NCI-H2029 treated with DMSO at 0.1 percent for 48 hours (cell line): ENCODE results near the gene HERPUD1.
"Not testable (repeated sequence)": the region's sequence is repeated elsewhere in the genome, so short reads cannot be mapped to it uniquely, and the experiment has no call there.

Source experiments
- DNase-seq: peaks from one replicate; lab custom pipeline; 2025; lab: John Stamatoyannopoulos, UW

The HERPUD1 gene

DNA sequence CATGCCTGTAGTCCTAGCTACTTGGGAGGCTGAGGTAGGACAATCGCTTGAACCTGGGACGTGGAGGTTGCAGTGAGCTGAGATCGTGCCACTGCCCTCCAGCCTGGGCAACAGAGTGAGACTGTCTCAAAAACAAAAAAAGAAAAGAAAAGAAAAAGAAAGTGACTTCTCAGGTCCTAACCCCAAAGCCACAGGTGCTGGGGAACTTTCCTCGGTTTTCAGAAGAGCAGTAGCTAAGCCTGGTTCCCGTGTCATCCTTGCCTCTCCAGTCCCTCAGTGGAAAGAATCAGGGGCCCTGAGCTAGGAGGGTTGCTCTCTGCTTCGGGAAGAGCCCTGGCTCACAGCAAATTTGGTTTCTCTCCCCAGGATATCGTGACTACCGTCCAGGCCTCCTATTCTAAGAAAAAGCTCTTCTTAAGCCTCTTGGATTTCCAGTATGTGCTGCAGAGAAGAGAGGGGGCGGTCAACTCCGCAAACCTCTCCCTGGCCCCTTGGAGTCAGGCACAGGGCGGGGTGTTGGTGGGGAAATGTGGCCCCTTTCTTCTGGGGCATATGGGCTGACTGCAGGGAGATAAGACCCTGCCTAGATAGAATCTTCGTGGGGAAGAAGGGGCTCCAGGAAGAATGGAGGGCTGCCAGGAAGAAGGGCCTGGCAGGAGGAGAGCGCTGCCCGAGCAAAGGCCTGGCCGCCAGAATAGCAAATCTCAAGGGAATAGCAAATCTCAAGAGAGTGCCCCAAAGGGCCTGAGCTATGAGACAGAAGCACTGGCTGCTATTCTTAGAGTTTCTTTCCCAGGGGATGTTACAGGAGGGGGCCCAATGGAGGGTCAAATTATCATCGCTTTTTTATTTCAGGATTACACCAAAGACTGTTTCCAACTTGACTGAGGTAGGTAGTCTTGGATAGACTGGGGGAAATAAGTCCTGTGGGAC, 49.1 kb downstream of the HERPUD1 start:
- no peak for DNase-seq

DNA sequence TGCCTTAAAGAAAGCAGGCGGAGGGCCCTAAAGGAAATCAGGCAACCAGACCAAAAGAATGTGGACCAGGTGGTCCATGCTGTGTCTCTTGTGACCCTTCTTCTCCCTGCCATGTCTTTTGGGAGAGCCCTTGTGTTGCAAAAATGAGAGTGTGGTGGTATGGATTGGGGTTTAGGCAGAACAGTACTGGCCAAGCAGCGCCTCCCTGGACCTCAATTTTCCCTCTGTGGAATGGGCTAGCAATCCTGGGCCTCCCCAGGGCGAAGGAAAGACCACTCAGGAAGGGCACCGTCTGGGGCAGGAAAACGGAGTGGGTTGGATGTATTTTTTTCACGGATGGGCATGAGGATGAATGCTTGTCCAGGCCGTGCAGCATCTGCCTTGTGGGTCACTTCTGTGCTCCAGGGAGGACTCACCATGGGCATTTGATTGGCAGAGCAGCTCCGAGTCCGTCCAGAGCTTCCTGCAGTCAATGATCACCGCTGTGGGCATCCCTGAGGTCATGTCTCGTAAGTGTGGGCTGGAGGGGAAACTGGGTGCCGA, 49.9 kb downstream of the HERPUD1 start:
- no peak for DNase-seq

DNA sequence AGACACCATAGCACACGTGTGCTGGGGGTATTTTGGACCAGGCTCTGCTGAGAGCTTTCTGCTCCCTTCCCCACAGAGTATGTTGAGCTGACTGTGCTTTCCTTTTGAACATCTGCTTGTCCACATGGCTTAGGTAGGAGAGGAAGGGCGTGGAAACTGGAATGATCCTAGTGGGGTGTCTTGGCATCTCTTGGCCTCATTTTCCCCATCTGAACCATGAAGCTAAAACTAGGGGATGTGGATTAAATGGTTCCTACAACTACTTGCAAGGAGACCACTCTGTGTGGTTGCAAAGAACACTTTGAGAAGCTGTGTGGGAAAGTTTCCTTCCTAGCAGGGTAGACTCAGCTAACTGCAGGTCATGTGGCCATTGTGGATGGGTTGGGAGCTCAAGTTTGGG, 50.8 kb downstream of the HERPUD1 start:
- no peak for DNase-seq

DNA sequence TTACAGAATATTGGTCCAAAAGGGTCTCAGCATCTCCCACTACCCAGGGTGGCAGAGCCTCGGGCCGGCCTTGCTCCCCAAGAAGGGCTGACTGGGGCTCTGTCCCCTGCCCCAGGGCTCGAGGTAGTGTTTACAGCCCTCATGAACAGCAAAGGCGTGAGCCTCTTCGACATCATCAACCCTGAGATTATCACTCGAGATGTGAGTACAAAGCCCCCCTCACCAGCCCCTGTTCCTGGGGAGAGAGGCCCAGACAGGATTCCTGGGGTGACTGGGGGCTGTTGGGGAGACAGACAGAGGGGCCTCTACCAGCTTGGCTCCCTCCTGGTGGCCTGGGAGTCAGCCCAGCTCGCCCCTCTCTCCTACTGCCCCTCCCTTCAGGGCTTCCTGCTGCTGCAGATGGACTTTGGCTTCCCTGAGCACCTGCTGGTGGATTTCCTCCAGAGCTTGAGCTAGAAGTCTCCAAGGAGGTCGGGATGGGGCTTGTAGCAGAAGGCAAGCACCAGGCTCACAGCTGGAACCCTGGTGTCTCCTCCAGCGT, 51.3 kb downstream of the HERPUD1 start:
- no peak for DNase-seq

DNA sequence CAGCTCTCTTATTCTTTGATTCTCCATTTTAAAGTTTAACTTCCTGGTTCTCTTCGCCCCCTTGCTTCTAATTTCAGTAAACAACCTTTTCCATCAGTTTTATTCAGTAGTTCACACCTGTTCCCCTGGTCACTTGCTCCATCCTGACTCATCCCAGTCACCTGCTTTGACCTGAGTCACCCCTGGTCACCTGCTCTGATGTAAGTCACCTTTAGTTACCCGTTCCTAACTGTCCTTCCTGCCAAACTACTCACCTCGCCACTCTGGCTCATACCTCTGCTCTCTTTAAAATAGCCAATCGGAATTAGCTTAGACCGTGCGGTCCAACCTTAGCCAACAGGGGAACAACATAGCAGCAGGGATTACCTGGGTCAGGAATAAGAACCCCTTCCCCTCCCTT, 52.7 kb downstream of the HERPUD1 start:
- DNase-seq: no peak

DNA sequence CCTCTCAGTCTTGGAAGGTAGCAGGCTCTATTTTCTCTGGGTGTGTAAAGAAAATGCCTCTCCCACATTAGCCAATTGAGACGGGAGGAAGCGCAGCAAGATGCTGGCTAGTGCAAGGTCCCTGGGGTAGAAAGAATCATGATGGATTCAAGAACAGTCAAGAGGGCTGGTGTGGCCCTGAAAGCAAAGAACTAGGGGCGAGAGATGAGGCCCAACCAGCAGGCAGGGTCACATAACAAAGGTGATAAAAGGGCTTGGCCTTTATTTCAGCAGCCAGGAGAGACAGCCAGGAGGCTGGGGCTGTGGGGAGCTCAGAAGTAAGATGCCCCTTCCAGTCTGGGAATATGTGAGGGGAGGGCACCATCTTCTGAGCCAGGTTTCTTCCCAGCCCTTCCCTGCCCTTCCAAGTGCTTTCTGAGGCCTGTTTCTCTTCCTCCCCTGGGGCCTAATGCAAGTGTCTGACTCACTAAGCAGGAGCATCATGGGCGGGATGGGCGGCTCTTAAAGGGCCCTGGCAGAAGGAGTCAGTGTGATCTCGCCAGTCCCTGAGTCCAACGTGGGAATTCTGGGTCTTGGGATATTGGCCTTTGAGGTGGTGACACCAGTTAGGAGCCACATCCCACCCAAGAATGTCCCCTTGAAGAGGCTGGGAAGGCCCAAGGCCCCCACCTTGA, 53.5 kb downstream of the HERPUD1 start:
- DNase-seq: no peak

DNA sequence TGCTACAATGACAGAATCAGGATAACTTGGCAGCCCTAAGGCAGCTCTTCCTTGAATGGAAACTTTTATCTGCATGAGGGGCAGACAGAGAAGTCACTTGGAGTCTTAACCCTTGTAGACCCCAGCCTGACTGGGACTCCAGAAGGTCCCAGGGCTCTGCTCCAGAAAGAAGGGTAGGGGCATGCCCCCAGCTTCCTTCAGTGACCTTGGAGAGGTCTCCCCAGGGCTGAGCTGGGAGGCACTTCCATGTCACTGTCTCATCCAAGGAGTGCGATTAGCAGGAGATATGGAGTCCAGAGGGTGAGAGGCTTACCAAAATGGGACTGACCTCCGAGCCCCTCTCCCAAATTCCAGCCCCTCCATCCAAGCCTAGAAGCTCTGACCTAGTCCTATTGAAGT, 54.0 kb downstream of the HERPUD1 start:
- no peak for DNase-seq

DNA sequence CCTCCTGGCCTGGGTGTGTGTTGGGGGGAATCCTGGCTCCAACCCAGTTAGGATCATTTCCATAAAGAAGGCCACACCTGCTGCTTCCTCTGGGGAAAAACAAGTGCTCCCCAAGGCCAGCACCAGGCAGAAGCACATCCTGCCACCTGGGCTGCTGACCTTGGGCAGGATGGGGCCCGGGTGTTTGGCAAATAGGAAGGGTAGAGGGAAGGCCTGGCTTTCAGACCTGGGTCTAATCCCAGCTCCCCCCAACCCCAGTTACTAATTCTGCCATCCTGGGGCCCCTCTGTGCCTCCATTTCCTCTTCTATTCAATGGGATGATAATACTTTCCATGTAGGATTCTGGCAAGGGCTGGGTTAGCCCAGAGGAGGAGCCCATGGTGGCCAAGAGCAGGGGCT, 54.4 kb downstream of the HERPUD1 start:
- DNase-seq: no peak

DNA sequence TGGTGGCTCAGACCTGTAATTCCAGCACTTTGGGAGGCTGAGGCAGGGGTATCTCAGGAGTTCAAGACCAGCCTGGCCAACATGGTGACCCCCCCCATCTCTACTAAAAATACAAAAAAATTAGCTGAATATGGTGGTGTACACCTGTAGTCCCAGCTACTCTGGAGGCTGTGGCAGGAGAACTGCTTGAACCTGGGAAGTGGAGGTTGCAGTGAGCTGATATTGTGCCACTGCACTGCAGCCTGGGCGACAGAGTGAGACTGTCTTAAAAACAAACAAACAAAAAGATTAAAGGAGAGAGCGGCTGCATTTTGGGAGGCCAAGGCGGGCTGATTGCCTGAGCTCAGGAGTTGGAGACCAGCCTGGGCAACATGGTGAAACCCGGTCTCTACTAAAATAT, 55.0 kb downstream of the HERPUD1 start:
- not testable (repeated sequence) for DNase-seq

DNA sequence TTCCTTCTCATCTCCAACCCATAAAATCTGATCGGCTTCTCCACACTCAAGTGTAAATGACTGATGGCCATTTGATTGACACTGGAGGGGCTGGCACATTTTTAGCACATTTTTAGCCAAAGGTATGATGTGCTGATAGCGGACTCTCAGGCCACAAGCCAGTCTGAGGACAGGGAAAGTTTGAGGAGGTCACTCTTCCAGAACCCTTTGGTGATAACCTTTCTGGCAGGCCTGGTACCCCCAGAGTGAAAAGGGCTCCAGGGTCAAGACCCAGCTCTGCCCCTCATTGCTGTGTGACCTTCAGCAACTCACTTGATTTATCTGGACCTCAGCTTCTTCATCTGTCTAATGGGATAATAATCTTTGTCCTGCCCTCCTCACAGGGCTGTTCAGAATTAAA, 55.8 kb downstream of the HERPUD1 start:
- DNase-seq: no peak

DNA sequence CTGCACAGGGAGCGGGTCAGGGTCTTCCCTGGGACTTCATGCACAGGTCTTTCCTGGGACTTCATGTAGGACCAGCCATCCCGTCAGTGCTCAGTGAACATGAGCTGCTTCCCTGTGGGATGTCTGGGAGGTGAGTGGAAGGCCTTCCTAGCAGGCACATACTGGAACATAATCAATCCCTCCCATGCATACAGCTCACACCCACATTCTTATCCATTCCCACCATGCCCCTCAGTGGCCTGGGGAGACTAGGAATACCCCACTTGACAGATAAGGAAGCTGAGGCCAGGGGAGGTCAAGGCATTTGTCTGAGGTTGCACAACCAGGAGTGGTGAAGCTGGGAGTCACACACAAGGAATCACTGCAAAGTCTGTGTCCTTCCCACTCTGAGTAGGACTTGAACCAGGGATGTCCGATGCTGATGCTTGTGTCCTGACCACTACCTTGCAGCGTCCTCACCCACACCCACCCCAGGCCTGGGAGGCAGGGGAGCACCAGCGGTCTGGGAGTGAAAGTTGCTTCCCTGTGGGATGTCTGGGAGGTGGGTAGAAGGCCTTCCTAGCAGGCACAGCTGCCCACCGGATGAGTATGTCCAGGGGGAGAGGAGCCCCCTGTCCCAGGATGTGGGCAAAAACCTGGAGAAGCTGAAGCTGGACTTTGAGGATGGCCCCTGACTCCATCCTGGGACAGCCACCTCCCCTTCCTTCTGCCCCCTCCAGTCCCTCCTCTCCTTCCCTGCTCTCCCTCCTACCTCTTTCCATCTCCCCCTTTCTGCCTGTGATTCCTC, 56.4 kb downstream of the HERPUD1 start:
- no peak for DNase-seq

DNA sequence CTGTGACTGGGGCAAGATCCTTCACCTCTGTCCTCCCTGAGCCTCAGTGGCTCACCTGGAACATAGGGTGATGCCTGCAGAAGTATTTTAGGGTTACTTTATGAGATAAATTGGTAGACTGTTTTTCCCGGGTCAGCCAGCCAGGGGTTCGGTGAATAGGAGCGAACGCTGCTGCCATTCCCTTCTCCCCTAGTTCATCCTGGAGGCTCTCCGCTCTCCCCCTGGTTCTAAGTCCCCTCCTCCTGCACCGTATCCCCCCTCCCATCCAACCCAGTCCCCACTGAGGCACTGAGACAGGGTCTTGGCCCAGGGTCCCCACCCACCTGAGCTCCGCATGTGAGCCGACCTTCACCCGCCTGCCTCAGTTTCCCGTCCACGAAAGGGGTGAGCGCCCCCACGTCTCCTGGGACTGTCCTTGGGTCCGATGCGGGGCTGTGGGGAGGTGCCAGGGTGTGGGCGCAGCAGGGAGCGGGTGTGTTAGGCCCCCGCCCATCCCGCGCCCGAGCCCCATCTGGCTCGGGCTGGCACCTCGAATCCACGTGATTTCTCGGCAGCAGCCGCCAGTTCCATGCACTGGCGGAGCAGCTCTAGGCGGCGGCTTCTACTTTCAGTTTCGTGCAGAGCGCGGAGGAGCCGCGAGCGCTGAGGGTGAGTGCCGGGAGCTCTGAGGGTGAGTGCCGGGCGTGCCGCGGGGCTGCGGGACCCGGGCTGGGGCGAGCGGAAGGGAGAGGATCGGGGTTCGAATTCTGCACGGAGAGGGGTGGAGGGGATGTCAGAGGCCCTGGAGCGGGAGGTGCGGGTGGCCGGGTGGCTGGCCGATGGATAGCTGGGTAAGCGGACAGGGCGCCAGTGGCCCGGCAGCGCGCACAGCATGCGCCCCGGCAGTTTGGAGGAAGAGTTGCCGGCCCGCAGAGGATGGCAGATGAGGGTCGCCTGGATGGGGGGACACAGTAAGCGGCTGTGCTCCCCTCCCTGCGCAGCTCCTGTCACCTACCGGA, 57.3 kb downstream of the HERPUD1 start, which contains the start of gene NLRC5:
Gene NLRC5, plus strand, starts transcription at position 610 of the 998 bp plus-strand sequence. CDS start 31,156 bp downstream, outside the sequence.
- DNase-seq: no peak

DNA sequence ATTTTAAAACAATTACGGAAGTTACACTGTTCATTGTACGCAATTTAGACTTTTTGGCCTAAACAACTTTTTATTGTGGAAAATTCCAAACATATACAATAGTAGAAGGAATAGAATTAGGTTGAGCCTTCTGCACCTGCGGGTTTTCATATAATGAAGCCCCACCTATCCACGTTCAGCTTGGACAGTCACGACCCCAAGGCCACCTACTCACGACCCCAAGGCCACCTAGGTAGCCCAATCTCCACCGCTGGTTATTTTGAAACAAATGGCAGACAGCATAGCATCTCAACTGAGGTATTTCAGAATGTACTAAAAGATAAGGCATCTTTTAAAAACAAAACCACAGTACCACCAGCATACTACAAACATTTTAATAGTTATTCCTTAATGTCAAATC, 58.0 kb downstream of the HERPUD1 start:
- DNase-seq: no peak

DNA sequence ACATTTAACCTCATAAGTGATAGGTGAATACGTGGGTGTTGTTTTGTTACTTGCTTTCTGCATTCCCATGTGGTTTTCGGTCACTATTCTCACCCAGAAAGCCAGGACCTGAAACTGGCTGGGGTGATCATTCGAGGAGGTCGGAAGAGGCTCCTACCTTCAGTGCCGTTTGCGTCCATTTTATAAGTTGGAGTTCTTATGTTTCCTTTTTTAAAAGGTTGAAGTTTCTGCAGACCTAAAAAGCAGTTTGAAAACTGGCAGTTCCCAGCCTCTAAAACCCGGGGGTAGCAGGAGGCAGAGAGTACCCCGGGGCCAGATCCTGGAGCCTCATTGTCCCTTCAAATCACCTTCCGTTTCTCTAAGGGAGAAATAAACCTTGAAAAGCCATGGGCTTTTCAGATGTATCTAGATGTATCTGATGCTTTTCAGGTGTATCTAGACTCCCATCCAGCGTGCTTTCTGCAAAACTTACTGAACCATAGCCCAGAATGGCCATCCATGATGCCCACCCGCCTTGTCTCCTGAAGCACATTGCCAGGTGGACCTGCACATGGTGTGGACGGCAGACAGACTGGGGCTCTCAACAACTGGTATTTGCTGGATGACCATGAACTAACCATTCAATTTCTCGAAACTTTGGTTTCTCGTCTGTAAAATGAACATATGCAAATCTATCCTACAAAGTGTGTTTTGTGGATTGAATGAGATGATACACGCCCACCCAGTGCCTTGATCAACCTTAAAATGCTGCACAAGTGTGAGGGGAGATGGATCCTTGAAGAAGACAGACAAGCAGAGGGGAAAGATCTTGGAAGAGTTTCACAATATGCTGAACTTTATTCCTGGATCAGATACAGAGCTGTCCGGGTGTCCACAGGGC, 58.7 kb downstream of the HERPUD1 start:
- no peak for DNase-seq

DNA sequence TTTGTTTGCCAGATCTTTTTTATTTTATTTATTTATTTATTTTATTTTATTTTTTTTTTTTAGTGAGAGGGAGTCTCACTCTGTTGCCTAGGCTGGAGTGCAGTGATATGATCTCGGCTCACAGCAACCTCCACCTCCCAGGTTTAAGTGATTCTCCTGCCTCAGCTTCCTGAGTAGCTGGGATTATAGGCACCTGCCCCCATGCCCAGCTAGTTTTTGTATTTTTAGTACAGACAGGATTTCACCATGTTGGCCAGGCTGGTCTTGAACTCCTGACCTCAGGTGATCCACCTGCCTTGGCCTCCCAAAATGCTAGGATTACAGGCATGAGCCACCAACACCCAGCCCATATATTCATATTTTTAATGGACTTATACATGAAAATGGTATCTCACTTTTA, 60.5 kb downstream of the HERPUD1 start:
- DNase-seq: not testable (repeated sequence)

DNA sequence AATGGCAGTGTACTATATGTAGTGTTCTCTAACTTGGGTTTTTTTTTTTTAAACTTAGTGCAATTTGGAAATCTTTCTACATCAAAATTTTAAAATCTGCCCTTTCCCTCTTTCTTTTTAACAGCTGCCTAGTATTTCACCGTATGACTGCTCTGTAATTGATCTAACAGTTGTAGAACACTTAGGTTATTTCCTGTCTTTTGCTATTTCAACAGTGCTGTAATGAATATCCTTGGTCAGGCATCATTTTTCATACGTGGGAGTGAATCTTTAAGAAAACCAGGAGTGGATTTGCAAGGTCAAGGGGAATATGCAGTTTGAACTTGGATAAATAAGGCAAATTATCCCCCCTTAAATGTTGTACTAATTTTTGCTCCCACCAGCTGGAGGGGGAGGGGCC, 61.3 kb downstream of the HERPUD1 start:
- no peak for DNase-seq

DNA sequence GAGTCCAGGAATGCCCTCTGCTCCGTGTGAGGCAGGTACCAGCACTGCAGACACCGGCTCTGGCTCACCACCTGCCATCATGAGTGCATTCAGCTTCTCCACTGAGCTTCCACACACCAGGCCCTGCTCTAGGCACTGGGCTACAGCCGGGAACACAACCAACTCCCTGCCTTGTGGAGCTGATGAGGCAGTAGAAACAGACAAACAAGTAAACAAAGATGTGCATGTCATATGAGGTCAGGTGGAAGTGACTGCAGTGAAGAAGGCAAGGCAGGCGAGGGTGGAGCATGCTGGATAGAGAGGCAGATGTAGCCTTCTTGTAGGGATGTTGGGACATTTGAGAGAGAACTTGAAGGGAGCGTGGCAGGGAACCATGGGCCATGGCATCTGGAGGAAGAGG, 62.4 kb downstream of the HERPUD1 start:
- DNase-seq: no peak
